ENCODE data around the gene TMEM179.

GRCh38 chr14:104599446-104599845, 5.1 kb downstream of the TMEM179 start:
- TF ChIP-seq GATA3 (IDR thresholded peaks at IDR 0.05; ENCODE audit: low read depth, low read length) = no peak
- TF ChIP-seq GATA2 (IDR thresholded peaks at IDR 0.05; ENCODE audit: low read depth, low read length) = no peak

Data from SH-SY5Y (cell line).